Measurements from ENCODE around the gene NOSTRIN.

NOSTRIN gene

DNA sequence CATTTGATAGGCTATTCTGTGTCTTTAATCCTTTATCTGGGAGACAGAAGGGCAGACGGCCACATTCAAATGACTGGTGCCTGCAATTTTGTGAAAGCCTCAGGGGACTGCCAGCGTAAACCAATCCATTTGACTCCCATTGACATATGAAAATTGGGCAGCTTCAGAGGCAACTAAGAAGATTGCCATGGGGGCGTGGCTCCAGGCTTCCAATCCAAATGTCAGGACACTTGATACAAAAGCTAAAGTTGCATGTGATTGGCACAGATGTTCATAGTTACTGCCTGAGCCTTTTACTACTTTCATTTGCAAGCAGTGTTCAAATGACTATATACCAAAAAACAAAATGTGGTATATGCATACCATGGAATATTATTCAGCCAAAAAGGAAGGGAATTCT, 45.8 kb downstream of the NOSTRIN start:
- in situ Hi-C loops (cut with HindIII; ENCODE audit: low sequenced_read_pairs): no loop called here
- TF ChIP-seq CTCF (IDR thresholded peaks at IDR 0.05; ENCODE audit: low read depth, low read length, missing control alignments): no peak
- H3K4me3 ChIP-seq (ENCODE audit: low read depth, low read length): no peak overlapping the region
- DNase-seq (ENCODE audit: low read depth): no peak

GRCh38 chr2:168849610-168850009, 47.2 kb downstream of the NOSTRIN start:
- in situ Hi-C loops (cut with HindIII; ENCODE audit: low sequenced_read_pairs): no loop called here
- peak; percentile 39 for TF ChIP-seq CTCF (IDR thresholded peaks at IDR 0.05; ENCODE audit: low read depth, low read length, missing control alignments)
- H3K4me3 ChIP-seq (ENCODE audit: low read depth, low read length): no peak overlapping the region
- peak; percentile 22 for DNase-seq (ENCODE audit: low read depth)

GRCh38 chr2:168850846-168851245, 48.4 kb downstream of the NOSTRIN start:
- TF ChIP-seq CTCF (IDR thresholded peaks at IDR 0.05; ENCODE audit: low read depth, low read length, missing control alignments): no peak
- H3K4me3 ChIP-seq (ENCODE audit: low read depth, low read length): no peak overlapping the region
- DNase-seq (ENCODE audit: low read depth): no peak
- in situ Hi-C loops (cut with HindIII; ENCODE audit: low sequenced_read_pairs): no loop called here

GRCh38 chr2:168851674-168852320, 49.4 kb downstream of the NOSTRIN start:
- TF ChIP-seq CTCF (IDR thresholded peaks at IDR 0.05; ENCODE audit: low read depth, low read length, missing control alignments): no peak

DNA sequence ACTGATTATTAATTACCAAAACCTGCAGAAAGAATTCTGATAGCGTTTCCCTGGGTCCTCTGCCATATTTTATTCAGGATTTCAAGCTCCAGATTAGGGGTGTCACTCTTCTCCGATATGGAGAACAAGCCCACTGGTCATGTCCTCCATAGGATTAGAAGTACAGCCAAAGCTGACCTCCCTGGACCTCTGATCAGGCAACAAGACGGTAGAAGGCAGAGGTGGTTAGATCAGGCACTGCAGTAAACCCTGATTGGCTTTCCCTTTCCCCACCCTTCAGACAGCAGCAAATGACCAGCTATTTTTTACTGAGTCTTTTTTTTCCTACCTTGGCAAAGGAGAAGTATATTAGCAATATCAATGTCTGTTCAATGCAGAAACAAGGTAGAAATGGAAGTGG, 50.0 kb downstream of the NOSTRIN start:
- in situ Hi-C loops (cut with HindIII; ENCODE audit: low sequenced_read_pairs): no loop called here
- DNase-seq (ENCODE audit: low read depth): no peak
- no peak for TF ChIP-seq CTCF (IDR thresholded peaks at IDR 0.05; ENCODE audit: low read depth, low read length, missing control alignments)
- H3K4me3 ChIP-seq (ENCODE audit: low read depth, low read length): no peak overlapping the region

More at GRCh38 chr2:168851674-168852320, 49.4 kb downstream of the NOSTRIN start:
- H3K4me3 ChIP-seq (ENCODE audit: low read depth, low read length): no peak overlapping the region
- in situ Hi-C loops (cut with HindIII; ENCODE audit: low sequenced_read_pairs): no loop called here
- peak; percentile 69 for DNase-seq (ENCODE audit: low read depth)

GRCh38 chr2:168853471-168853870, 51.0 kb downstream of the NOSTRIN start:
- DNase-seq (ENCODE audit: low read depth): no peak
- no peak overlapping the region for H3K4me3 ChIP-seq (ENCODE audit: low read depth, low read length)
- in situ Hi-C loops (cut with HindIII; ENCODE audit: low sequenced_read_pairs): no loop called here
- TF ChIP-seq CTCF (IDR thresholded peaks at IDR 0.05; ENCODE audit: low read depth, low read length, missing control alignments): no peak
